ENCODE data around the gene LGALS12.

The LGALS12 gene

DNA sequence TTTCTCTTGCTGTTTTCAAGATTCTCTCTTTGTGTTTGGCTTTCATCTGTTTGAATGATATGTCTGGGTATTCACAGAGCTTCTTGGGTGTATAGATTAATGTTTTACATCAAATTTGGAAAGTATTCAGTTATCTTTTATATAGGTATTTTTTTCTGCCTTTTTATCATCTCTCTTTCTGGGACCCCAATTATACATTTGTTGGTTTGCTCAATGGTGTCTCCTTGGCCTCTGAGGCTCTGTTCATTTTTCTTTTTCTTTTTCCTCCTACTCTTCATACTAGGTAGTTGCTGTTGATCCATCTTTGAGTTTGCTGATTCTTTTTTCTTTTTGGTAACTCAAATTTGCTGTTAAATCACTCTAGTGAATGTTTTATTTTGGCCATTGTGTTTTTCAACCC lies 29.3 kb upstream of the LGALS12 start:
- no peak for DNase-seq

DNA sequence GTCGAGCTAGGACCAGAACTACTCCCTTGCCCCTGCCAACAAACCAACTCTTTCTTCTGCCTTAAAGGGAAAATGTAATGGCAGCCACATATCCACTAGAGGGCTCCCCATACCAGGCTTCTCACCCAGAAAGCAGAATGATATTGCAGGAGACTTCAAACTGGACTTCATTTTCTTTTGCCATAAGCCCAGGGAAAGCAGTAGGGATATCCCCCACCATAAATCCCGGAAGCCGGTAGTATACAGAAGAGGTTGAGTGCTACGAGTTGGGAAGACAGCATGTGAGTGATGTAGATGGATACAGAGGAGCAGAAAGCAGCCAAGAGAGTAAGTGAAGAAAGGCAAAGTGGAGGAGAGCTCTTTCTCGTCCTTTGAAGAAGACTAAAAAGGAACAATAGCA lies 27.0 kb upstream of the LGALS12 start:
- Histone ChIP-seq H3K9me3 (ENCODE audit: severe bottlenecking) (peaks cover 3% of the 10 kb centered on the region), H3K27ac (no peak overlapping the region), H3K4me3 (ENCODE audit: low read depth, low read length) (no peak overlapping the region), H3K36me3 (no peaks in the 10 kb centered on the region), H3K27me3 (ENCODE audit: insufficient read depth, low read depth, severe bottlenecking) (peaks cover 8% of the 10 kb centered on the region)
- TF ChIP-seq, protein P1, sequence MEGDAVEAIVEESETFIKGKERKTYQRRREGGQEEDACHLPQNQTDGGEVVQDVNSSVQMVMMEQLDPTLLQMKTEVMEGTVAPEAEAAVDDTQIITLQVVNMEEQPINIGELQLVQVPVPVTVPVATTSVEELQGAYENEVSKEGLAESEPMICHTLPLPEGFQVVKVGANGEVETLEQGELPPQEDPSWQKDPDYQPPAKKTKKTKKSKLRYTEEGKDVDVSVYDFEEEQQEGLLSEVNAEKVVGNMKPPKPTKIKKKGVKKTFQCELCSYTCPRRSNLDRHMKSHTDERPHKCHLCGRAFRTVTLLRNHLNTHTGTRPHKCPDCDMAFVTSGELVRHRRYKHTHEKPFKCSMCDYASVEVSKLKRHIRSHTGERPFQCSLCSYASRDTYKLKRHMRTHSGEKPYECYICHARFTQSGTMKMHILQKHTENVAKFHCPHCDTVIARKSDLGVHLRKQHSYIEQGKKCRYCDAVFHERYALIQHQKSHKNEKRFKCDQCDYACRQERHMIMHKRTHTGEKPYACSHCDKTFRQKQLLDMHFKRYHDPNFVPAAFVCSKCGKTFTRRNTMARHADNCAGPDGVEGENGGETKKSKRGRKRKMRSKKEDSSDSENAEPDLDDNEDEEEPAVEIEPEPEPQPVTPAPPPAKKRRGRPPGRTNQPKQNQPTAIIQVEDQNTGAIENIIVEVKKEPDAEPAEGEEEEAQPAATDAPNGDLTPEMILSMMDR (IDR thresholded peaks at IDR 0.05; ENCODE audit: low read depth, low read length): peak; percentile 82
- DNase-seq: peak; percentile 54

More for the DNA sequence above, 29.3 kb upstream of the LGALS12 start:
- H3K36me3 ChIP-seq: no peaks in the 10 kb centered on the region
- TF ChIP-seq, protein P1 (IDR thresholded peaks at IDR 0.05; ENCODE audit: low read depth, low read length): no peak
- H3K9me3 ChIP-seq (ENCODE audit: severe bottlenecking): peaks cover 2% of the 10 kb centered on the region
- peaks cover 10% of the 10 kb centered on the region for H3K27me3 ChIP-seq (ENCODE audit: insufficient read depth, low read depth, severe bottlenecking)
- H3K27ac ChIP-seq: no peak overlapping the region
- no peak overlapping the region for H3K4me3 ChIP-seq (ENCODE audit: low read depth, low read length)

DNA sequence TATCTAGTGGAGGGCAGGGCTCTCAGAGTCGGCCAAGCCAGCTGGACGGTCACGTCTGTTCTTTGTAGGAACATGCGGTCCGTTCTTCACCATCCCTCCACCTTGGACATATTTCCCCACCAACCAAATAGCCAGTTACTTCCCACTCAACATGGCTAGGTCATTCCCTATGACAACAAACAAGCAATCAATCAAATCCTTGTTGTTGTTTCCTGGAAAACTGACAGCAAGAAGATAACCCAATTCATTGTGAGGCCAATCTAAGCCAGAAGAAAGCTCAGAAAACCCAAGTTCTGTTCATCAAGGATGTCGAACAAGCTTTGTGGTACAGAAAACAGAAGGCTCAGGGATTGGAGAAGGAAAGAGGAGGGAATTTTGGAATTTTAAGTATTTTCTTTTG lies 25.8 kb upstream of the LGALS12 start:
- no peak for DNase-seq
- no peak overlapping the region for H3K27ac ChIP-seq
- no peak overlapping the region for H3K4me3 ChIP-seq (ENCODE audit: low read depth, low read length)
- TF ChIP-seq, protein P1 (IDR thresholded peaks at IDR 0.05; ENCODE audit: low read depth, low read length): no peak
- no peaks in the 10 kb centered on the region for H3K36me3 ChIP-seq
- H3K27me3 ChIP-seq (ENCODE audit: insufficient read depth, low read depth, severe bottlenecking): peaks cover 3% of the 10 kb centered on the region
- peaks cover 3% of the 10 kb centered on the region for H3K9me3 ChIP-seq (ENCODE audit: severe bottlenecking)

DNA sequence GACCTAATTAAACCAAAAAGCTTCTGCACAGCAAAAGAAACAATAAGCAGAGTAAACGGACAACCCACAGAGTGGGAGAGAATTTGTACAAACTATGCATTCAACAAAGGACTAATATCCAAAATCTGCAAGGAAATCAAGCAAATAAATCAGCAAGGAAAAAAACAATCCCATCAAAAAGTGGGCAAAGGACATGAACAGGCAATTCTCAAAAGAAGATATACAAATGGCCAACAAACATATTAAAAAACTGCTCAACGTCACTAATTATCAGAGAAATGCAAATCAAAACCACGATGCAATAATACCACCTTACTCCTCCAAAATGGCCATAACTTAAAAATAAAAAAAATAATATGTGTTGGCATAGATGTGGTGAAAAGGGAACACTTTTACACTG lies 20.1 kb upstream of the LGALS12 start:
- Histone ChIP-seq H3K27me3 (ENCODE audit: insufficient read depth, low read depth, severe bottlenecking) (peaks cover 35% of the 10 kb centered on the region), H3K9me3 (ENCODE audit: severe bottlenecking) (peaks cover 11% of the 10 kb centered on the region), H3K27ac (no peak overlapping the region), H3K36me3 (no peaks in the 10 kb centered on the region), H3K4me3 (ENCODE audit: low read depth, low read length) (no peak overlapping the region)
- no peak for DNase-seq
- TF ChIP-seq, protein P1 (IDR thresholded peaks at IDR 0.05; ENCODE audit: low read depth, low read length): no peak

DNA sequence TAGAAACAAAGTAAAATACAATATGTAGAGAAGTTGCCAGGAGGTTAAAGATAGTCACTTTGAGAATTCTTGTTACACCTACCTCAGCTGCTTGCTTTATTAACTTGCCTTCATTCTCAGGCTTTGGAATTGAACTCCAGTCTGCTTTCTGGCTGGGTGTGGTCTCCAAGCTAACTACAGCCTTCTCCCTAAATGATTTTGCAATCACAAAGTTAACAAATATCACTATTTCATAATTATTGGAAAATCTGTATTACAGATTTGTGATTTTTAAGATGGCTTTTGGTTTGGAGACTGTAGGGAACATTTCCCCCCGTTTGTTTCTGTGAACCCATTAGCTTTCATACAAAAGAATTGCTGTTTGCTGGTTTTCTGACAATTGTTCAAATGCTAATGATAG lies 17.1 kb upstream of the LGALS12 start:
- Histone ChIP-seq H3K27me3 (ENCODE audit: insufficient read depth, low read depth, severe bottlenecking) (peaks cover 51% of the 10 kb centered on the region), H3K36me3 (no peaks in the 10 kb centered on the region), H3K9me3 (ENCODE audit: severe bottlenecking) (peaks cover 13% of the 10 kb centered on the region), H3K27ac (no peak overlapping the region), H3K4me3 (ENCODE audit: low read depth, low read length) (no peak overlapping the region)
- TF ChIP-seq, protein P1 (IDR thresholded peaks at IDR 0.05; ENCODE audit: low read depth, low read length): no peak
- DNase-seq: no peak

DNA sequence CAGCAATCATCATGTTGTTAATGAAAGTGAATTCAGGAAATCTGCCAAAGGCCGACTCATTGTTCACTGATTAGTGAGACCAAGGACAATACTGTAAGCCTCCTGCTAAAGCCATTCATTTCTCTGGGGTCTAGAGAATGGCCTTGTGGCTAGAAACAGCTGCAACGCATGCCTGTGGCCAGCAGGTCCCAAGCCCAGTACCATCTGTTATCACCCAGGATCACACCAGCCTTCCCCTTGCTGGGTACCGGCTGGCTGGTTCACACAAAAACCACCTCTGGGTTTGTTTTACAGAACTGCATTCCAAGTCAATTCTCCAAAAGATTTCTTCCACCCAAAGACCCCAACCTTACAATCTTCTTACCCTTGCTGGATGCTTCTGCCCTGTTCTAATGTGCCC lies 16.0 kb upstream of the LGALS12 start:
- no peak overlapping the region for H3K4me3 ChIP-seq (ENCODE audit: low read depth, low read length)

More for the DNA sequence above, 16.0 kb upstream of the LGALS12 start:
- H3K9me3 ChIP-seq (ENCODE audit: severe bottlenecking): peaks cover 13% of the 10 kb centered on the region
- H3K27me3 ChIP-seq (ENCODE audit: insufficient read depth, low read depth, severe bottlenecking): peaks cover 55% of the 10 kb centered on the region
- no peaks in the 10 kb centered on the region for H3K36me3 ChIP-seq
- no peak overlapping the region for H3K27ac ChIP-seq
- DNase-seq: no peak
- TF ChIP-seq, protein P1 (IDR thresholded peaks at IDR 0.05; ENCODE audit: low read depth, low read length): peak; percentile 20; the same call in 1 of the 2 replicates
